Measurements from ENCODE around the gene RERE. TPM values are rescaled to one million over a fixed set of nuclear protein-coding genes. Genes with fewer than 3 reads are reported as not detected.

RERE gene
- total RNA-seq, 1 experiment from 2014 or later, result 40.6 TPM

- CTCF ChIA-PET, result no interaction called here
- POLR2A ChIA-PET, result no interaction called here
Measured at GRCh38 chr1:8587784-8588183, 229.7 kb downstream of the RERE start.

GRCh38 chr1:8586438-8586837 lies 231.0 kb downstream of the RERE start:
- H3K4me1 ChIP-seq (ENCODE audit: control insufficient read depth in 1 of 2, insufficient read depth in 2 of 2, low read length in 2 of 2), result no peaks in the 10 kb centered on the region
- H3K27ac ChIP-seq (ENCODE audit: low read depth, low read length), result no peak overlapping the region
- no peaks in the 10 kb centered on the region for H3K9me3 ChIP-seq (ENCODE audit: control insufficient read depth in 1 of 2, insufficient read depth in 1 of 2, low read depth in 1 of 2, low read length in 2 of 2)
- intact Hi-C loops (cut with micrococcal nuclease), result no loop called here
- no peak overlapping the region for H3K9ac ChIP-seq (ENCODE audit: low read length)
- no peaks in the 10 kb centered on the region; the same call in none of the 2 replicates for H3K79me2 ChIP-seq (ENCODE audit: insufficient read depth, low read length)
- no peak overlapping the region for H3K4me3 ChIP-seq (replicated peaks in 1 of 2; ENCODE audit: low read depth in 1 of 2, low read length in 2 of 2)
- DNase-seq (ENCODE audit: low read depth, low spot score) (no peak), ATAC-seq (no peak)
- no peaks in the 10 kb centered on the region for H3K9me2 ChIP-seq (ENCODE audit: insufficient read depth)
- H3K27me3 ChIP-seq (ENCODE audit: insufficient read depth, low read length), result no peaks in the 10 kb centered on the region
- ChIA-PET POLR2A (no interaction called here), RAD21 (ENCODE audit: low non-redundant PET in 1 of 2, low total read pairs in 2 of 2, uncharacterized antibody in 2 of 2, unreplicated experiment in 2 of 2) (no interaction called here), CTCF (interaction anchor here (0.5 kb wide), 1 partner anchor 279 kb away, joined by 3 read pairs; no protein-coding TSS in a partner anchor)
- no peaks in the 10 kb centered on the region for H3K36me3 ChIP-seq (ENCODE audit: control insufficient read depth in 1 of 2, insufficient read depth in 2 of 2, low read length in 2 of 2)
- H3K4me2 ChIP-seq (ENCODE audit: low read length), result no peak overlapping the region
- TF ChIP-seq EZH2phosphoT487 (IDR thresholded peaks at IDR 0.05; ENCODE audit: borderline replicate concordance), result no peak
- TF ChIP-seq RAD21 (IDR thresholded peaks at IDR 0.05; ENCODE audit: low read depth), result no peak
- no peak for TF ChIP-seq SP1 (IDR thresholded peaks at IDR 0.05; ENCODE audit: low read depth)
- no peak for TF ChIP-seq MAX (IDR thresholded peaks at IDR 0.05)
- no peak for TF ChIP-seq JUND (IDR thresholded peaks at IDR 0.05)
- TF ChIP-seq FOSL1 (IDR thresholded peaks at IDR 0.05; ENCODE audit: low read depth), result no peak
- TF ChIP-seq CTCF (IDR thresholded peaks at IDR 0.05 in 2 of 3, conservative IDR thresholded peaks at IDR 0.05 in 1 of 3; ENCODE audit: borderline replicate concordance in 1 of 3, insufficient read depth in 1 of 3, low read depth in 2 of 3, low read length in 2 of 3), result no peak
- no peak for TF ChIP-seq SIN3A (IDR thresholded peaks at IDR 0.05; ENCODE audit: low read depth)
- TF ChIP-seq ZNF274 (IDR thresholded peaks at IDR 0.05; ENCODE audit: low read depth, low read length), result no peak
- TF ChIP-seq POLR2A (IDR thresholded peaks at IDR 0.05; ENCODE audit: borderline replicate concordance, extremely low read depth, insufficient read depth, insufficient read length), result no peak
- no peak for TF ChIP-seq YY1 (IDR thresholded peaks at IDR 0.05; ENCODE audit: extremely low read depth, insufficient replicate concordance, low read depth, low read length)
- no peak for TF ChIP-seq ZFX (IDR thresholded peaks at IDR 0.05)
- TF ChIP-seq POLR2AphosphoS5 (IDR thresholded peaks at IDR 0.05; ENCODE audit: low read depth, low read length), result no peak
- H2AFZ ChIP-seq (ENCODE audit: low read depth, low read length, poor library complexity, severe bottlenecking), result no peak overlapping the region
- no peaks in the 10 kb centered on the region for H4K20me1 ChIP-seq (ENCODE audit: insufficient read depth)
- no TSS peak for BruUV-seq (replicated peaks)

More at GRCh38 chr1:8587784-8588183, 229.7 kb downstream of the RERE start:
- no peaks in the 10 kb centered on the region for H3K4me1 ChIP-seq (ENCODE audit: control insufficient read depth in 1 of 2, insufficient read depth in 2 of 2, low read length in 2 of 2)
- RAD21 ChIA-PET (ENCODE audit: low non-redundant PET in 1 of 2, low total read pairs in 2 of 2, uncharacterized antibody in 2 of 2, unreplicated experiment in 2 of 2), result no interaction called here
- BruUV-seq (replicated peaks), result no TSS peak
- no peaks in the 10 kb centered on the region; the same call in 1 of the 2 replicates for H3K79me2 ChIP-seq (ENCODE audit: insufficient read depth, low read length)
- DNase-seq (ENCODE audit: low read depth, low spot score), result no peak
- H3K4me3 ChIP-seq (replicated peaks in 1 of 2; ENCODE audit: low read depth in 1 of 2, low read length in 2 of 2), result no peak overlapping the region
- intact Hi-C loops (cut with micrococcal nuclease), result no loop called here
- no peak overlapping the region for H3K9ac ChIP-seq (ENCODE audit: low read length)
- H2AFZ ChIP-seq (ENCODE audit: low read depth, low read length, poor library complexity, severe bottlenecking), result no peak overlapping the region
- H3K9me2 ChIP-seq (ENCODE audit: insufficient read depth), result no peaks in the 10 kb centered on the region
- no peaks in the 10 kb centered on the region for H3K36me3 ChIP-seq (ENCODE audit: control insufficient read depth in 1 of 2, insufficient read depth in 2 of 2, low read length in 2 of 2)
- no peak for ATAC-seq
- no peaks in the 10 kb centered on the region for H4K20me1 ChIP-seq (ENCODE audit: insufficient read depth)
- TF ChIP-seq POLR2A (IDR thresholded peaks at IDR 0.05; ENCODE audit: borderline replicate concordance, extremely low read depth, insufficient read depth, insufficient read length), result no peak
- no peak for TF ChIP-seq EZH2 (IDR thresholded peaks at IDR 0.05)
- no peak for TF ChIP-seq ZFX (IDR thresholded peaks at IDR 0.05)
- no peak for TF ChIP-seq CBX3 (IDR thresholded peaks at IDR 0.05; ENCODE audit: low read depth)
- TF ChIP-seq POLR2AphosphoS5 (IDR thresholded peaks at IDR 0.05; ENCODE audit: low read depth, low read length), result no peak
- H3K4me2 ChIP-seq (ENCODE audit: low read length), result no peak overlapping the region
- H3K9me3 ChIP-seq (ENCODE audit: control insufficient read depth in 1 of 2, insufficient read depth in 1 of 2, low read depth in 1 of 2, low read length in 2 of 2), result no peaks in the 10 kb centered on the region
- H3K27ac ChIP-seq (ENCODE audit: low read depth, low read length), result no peak overlapping the region
- no peaks in the 10 kb centered on the region for H3K27me3 ChIP-seq (ENCODE audit: insufficient read depth, low read length)
